Liver (tissue), 9 donors: ENCODE measurements around the gene SMYD4. TPM values are rescaled to one million over a fixed set of nuclear protein-coding genes. Genes with fewer than 3 reads are reported as not detected.

ENCODE experiments used
- DNase-seq: peaks from one replicate; pipeline ENCODE4 v3.0.0-alpha.2; 2017; ENCODE audit warnings: low spot score
- H3K27ac ChIP-seq, 2 donors: one replicate each; pipeline ENCODE4 v1.7.0; 2013; ENCODE audit warnings: inconsistent platforms in 2 of 2, low read length in 2 of 2, control low read depth in 1 of 2, low read depth in 1 of 2, mild to moderate bottlenecking in 1 of 2
- H3K27me3 ChIP-seq, 4 donors: one replicate each; pipeline versions ENCODE4 v1.6.1 to v1.7.0; 2013; ENCODE audit warnings: low read length in 3 of 4, inconsistent platforms in 1 of 4, mild to moderate bottlenecking in 1 of 4, moderate library complexity in 1 of 4; ENCODE audit not compliant: control insufficient read depth in 4 of 4, insufficient read depth in 4 of 4
- H3K36me3 ChIP-seq, 4 donors: one replicate each; pipeline versions ENCODE4 v1.6.1 to v1.7.0; 2013; ENCODE audit warnings: low read length in 3 of 4, mild to moderate bottlenecking in 3 of 4, low read depth in 1 of 4, moderate library complexity in 1 of 4; ENCODE audit not compliant: control insufficient read depth in 4 of 4, insufficient read depth in 3 of 4
- H3K4me1 ChIP-seq, 4 donors: one replicate each; pipeline versions ENCODE4 v1.6.1 to v1.7.0; 2013; ENCODE audit warnings: low read length in 3 of 4, mild to moderate bottlenecking in 3 of 4, moderate library complexity in 1 of 4; ENCODE audit not compliant: control insufficient read depth in 4 of 4, insufficient read depth in 4 of 4
- H3K4me3 ChIP-seq, 3 donors: one replicate each; pipeline versions ENCODE4 v1.6.1 to v1.7.0; 2013; ENCODE audit warnings: low read length in 3 of 3, control low read depth in 1 of 3, low read depth in 1 of 3, mild to moderate bottlenecking in 1 of 3
- H3K9ac ChIP-seq, 2 donors: one replicate each; pipeline ENCODE4 v1.7.0; 2013; ENCODE audit warnings: low read length in 2 of 2, mild to moderate bottlenecking in 2 of 2, moderate library complexity in 2 of 2, control low read depth in 1 of 2, low read depth in 1 of 2
- H3K9me3 ChIP-seq, 4 donors: one replicate each; pipeline versions ENCODE4 v1.6.1 to v1.7.0; 2013; ENCODE audit warnings: low read length in 3 of 4; ENCODE audit not compliant: control insufficient read depth in 4 of 4
- EGR1 ChIP-seq, 2 donors: IDR thresholded peaks; 2 replicates each; pipeline ENCODE4 v1.6.1; 2016 to 2018; ENCODE audit warnings: antibody characterized with exemption in 2 of 2, low read depth in 2 of 2
- FOXA1 ChIP-seq: IDR thresholded peaks from 2 replicates; pipeline ENCODE4 v1.6.1; 2016; ENCODE audit warnings: antibody characterized with exemption
- FOXA2 ChIP-seq: IDR thresholded peaks from 2 replicates; pipeline ENCODE4 v1.6.1; 2016; ENCODE audit warnings: antibody characterized with exemption
- GABPA ChIP-seq, 2 donors: IDR thresholded peaks in 1 of 2; conservative IDR thresholded peaks in 1 of 2; 2 replicates each; pipeline ENCODE4 v1.6.1; 2016; ENCODE audit warnings: antibody characterized with exemption in 2 of 2, mild to moderate bottlenecking in 1 of 2, moderate library complexity in 1 of 2
- HNF4A ChIP-seq, 2 donors: conservative IDR thresholded peaks; 2 replicates each; pipeline ENCODE4 v1.6.1; 2016; ENCODE audit warnings: antibody characterized with exemption in 2 of 2, mild to moderate bottlenecking in 2 of 2
- JUND ChIP-seq, 2 donors: IDR thresholded peaks; 2 replicates each; pipeline ENCODE4 v1.6.1; 2016; ENCODE audit warnings: antibody characterized with exemption in 2 of 2
- MAX ChIP-seq: IDR thresholded peaks from 2 replicates; pipeline ENCODE4 v1.6.1; 2016; ENCODE audit warnings: antibody characterized with exemption
- NR2F2 ChIP-seq: IDR thresholded peaks from 2 replicates; pipeline ENCODE4 v1.6.1; 2016; ENCODE audit warnings: antibody characterized with exemption
- RAD21 ChIP-seq, 2 donors: IDR thresholded peaks; 2 replicates each; pipeline ENCODE4 v1.6.1; 2016; ENCODE audit warnings: antibody characterized with exemption in 2 of 2, mild to moderate bottlenecking in 2 of 2
- RXRA ChIP-seq, 2 donors: IDR thresholded peaks; 2 replicates each; pipeline ENCODE4 v1.6.1; 2017 to 2018; ENCODE audit warnings: antibody characterized with exemption in 2 of 2, mild to moderate bottlenecking in 1 of 2
- SP1 ChIP-seq: IDR thresholded peaks from 2 replicates; pipeline ENCODE4 v1.6.1; 2018; ENCODE audit warnings: antibody characterized with exemption, mild to moderate bottlenecking
- TAF1 ChIP-seq: conservative IDR thresholded peaks from 2 replicates; pipeline ENCODE4 v1.6.1; 2016; ENCODE audit warnings: antibody characterized with exemption, mild to moderate bottlenecking
- YY1 ChIP-seq: IDR thresholded peaks from 2 replicates; pipeline ENCODE4 v1.6.1; 2016; ENCODE audit warnings: antibody characterized with exemption, mild to moderate bottlenecking
- ZBTB33 ChIP-seq: IDR thresholded peaks from 2 replicates; pipeline ENCODE4 v1.6.1; 2016; ENCODE audit warnings: antibody characterized with exemption
- WGBS: extraction: QIAGEN DNeasy Blood & Tissue Kit; methylation state at CpG from one replicate; pipeline ENCODE4 v1.1.7; 2013; 5-methylcytosine and 5-hydroxymethylcytosine counted together
- polyA plus RNA-seq, 2 donors: library from polyadenylated mRNA; stranded (reverse) in 1 of 2; unstranded in 1 of 2; fragments of 200-250 nt in 1 of 2; fragments of >200 nt in 1 of 2; fragmentation: Nextera tagmentation in 1 of 2; extraction: Ambion mirVana in 1 of 2; gene quantifications; one replicate each; pipeline versions ENCODE4 v1.2.1 to v1.2.3, GENCODE V29; 2013 to 2015
- total RNA-seq, 2 donors: library from RNA; depleted of rRNA; stranded (reverse); fragments of >200 nt; gene quantifications; one replicate each; pipeline ENCODE4 v1.2.3, GENCODE V29; 2014
- TF ChIP-seq, protein P1 (sequence below): IDR thresholded peaks from 2 replicates; pipeline ENCODE4 v1.6.1; 2016; ENCODE audit warnings: antibody characterized with exemption
- TF ChIP-seq, protein P2 (sequence below): IDR thresholded peaks from 2 replicates; pipeline ENCODE4 v1.6.1; 2016; ENCODE audit warnings: antibody characterized with exemption, mild to moderate bottlenecking
- TF ChIP-seq, protein P3 (sequence below): fragments of 150-350 bp; IDR thresholded peaks from 2 replicates; pipeline ENCODE4 v1.5.1; 2017; ENCODE audit warnings: improper control_type of control experiment, low read depth, low read length; ENCODE audit not compliant: missing input control
- donor health status: healthy.
- donor health status: healthy.
- donor health status: healthy.
- donor health status: healthy.
- donor health status: healthy.

The SMYD4 gene
- total and polyA plus RNA-seq, 4 donors, result 2.2 to 9.5 (median 5.2) TPM

DNA sequence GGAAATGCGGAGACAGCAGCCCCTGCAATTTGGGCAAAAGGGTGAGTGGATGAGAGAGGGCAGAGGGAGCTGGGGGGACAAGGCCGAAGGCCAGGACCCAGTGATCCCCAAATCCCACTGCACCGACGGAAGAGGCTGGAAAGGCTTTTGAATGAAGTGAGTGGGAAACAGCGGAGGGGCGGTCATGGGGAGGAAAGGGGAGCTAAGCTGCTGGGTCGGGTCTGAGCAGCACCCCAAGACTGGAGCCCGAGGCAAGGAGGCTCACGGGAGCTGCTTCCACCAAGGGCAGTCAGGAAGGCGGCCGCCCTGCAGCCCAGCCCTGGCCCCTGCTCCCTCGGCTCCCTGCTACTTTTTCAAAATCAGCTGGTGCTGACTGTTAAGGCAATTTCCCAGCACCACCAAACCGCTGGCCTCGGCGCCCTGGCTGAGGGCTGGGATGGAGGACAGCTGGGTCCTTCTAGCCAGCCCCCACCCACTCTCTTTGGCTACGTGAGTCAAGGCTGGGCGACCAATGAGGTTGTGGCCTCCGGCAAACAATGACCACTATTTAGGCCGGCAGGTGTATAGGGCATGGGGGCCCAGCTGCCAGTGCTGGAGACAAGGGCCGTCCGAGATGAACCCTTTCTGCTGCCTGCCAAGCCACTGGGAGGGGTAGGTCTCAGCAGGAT, 67.3 kb downstream of the SMYD4 start:
- peak overlapping the region; percentile 82 to 89 for H3K9ac ChIP-seq
- H3K9me3 ChIP-seq, result no peaks in the 10 kb centered on the region
- DNase-seq, result no peak
- WGBS, result 30% methylated on average over 21 of the region's 21 CpGs
- no peaks in the 10 kb centered on the region for H3K27me3 ChIP-seq
- peaks cover 4 to 34% (median 11%) of the 10 kb centered on the region in 4 donors for H3K4me1 ChIP-seq
- peaks cover 0 to under 1% (median 0%) of the 10 kb centered on the region in 4 donors for H3K36me3 ChIP-seq
- H3K4me3 ChIP-seq, result peak overlapping the region; percentile 71 to 88 (median 79)
- no peak for TF ChIP-seq YY1
- TF ChIP-seq EGR1 (IDR thresholded peaks at IDR 0.05; ENCODE audit: low read depth in 2 of 2), result peak in 1 of 2 donors; percentile 39
- TF ChIP-seq, protein P1, sequence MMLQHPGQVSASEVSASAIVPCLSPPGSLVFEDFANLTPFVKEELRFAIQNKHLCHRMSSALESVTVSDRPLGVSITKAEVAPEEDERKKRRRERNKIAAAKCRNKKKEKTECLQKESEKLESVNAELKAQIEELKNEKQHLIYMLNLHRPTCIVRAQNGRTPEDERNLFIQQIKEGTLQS, result no peak
- TF ChIP-seq RXRA (IDR thresholded peaks at IDR 0.05), result peak in 1 of 2 donors; percentile 14
- H3K27ac ChIP-seq, result peak overlapping the region; percentile 94 to 99

- DNase-seq, result no peak
- H3K4me3 ChIP-seq, result no peak overlapping the region
- H3K4me1 ChIP-seq, result peaks cover 2 to 23% (median 12%) of the 10 kb centered on the region in 4 donors
- WGBS, result 86% methylated on average over 5 of the region's 5 CpGs
- H3K9me3 ChIP-seq, result no peaks in the 10 kb centered on the region
- no peak overlapping the region for H3K9ac ChIP-seq
- no peak overlapping the region for H3K27ac ChIP-seq
- no peaks in the 10 kb centered on the region for H3K36me3 ChIP-seq
- no peaks in the 10 kb centered on the region for H3K27me3 ChIP-seq
- TF ChIP-seq FOXA1, result no peak
- TF ChIP-seq, protein P2, sequence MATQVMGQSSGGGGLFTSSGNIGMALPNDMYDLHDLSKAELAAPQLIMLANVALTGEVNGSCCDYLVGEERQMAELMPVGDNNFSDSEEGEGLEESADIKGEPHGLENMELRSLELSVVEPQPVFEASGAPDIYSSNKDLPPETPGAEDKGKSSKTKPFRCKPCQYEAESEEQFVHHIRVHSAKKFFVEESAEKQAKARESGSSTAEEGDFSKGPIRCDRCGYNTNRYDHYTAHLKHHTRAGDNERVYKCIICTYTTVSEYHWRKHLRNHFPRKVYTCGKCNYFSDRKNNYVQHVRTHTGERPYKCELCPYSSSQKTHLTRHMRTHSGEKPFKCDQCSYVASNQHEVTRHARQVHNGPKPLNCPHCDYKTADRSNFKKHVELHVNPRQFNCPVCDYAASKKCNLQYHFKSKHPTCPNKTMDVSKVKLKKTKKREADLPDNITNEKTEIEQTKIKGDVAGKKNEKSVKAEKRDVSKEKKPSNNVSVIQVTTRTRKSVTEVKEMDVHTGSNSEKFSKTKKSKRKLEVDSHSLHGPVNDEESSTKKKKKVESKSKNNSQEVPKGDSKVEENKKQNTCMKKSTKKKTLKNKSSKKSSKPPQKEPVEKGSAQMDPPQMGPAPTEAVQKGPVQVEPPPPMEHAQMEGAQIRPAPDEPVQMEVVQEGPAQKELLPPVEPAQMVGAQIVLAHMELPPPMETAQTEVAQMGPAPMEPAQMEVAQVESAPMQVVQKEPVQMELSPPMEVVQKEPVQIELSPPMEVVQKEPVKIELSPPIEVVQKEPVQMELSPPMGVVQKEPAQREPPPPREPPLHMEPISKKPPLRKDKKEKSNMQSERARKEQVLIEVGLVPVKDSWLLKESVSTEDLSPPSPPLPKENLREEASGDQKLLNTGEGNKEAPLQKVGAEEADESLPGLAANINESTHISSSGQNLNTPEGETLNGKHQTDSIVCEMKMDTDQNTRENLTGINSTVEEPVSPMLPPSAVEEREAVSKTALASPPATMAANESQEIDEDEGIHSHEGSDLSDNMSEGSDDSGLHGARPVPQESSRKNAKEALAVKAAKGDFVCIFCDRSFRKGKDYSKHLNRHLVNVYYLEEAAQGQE, result no peak
- TF ChIP-seq YY1, result no peak
- no peak for TF ChIP-seq MAX
- no peak for TF ChIP-seq TAF1
- TF ChIP-seq HNF4A (conservative IDR thresholded peaks at IDR 0.05), result no peak
- no peak for TF ChIP-seq ZBTB33
- TF ChIP-seq, protein P1, result no peak
- TF ChIP-seq, protein P3, sequence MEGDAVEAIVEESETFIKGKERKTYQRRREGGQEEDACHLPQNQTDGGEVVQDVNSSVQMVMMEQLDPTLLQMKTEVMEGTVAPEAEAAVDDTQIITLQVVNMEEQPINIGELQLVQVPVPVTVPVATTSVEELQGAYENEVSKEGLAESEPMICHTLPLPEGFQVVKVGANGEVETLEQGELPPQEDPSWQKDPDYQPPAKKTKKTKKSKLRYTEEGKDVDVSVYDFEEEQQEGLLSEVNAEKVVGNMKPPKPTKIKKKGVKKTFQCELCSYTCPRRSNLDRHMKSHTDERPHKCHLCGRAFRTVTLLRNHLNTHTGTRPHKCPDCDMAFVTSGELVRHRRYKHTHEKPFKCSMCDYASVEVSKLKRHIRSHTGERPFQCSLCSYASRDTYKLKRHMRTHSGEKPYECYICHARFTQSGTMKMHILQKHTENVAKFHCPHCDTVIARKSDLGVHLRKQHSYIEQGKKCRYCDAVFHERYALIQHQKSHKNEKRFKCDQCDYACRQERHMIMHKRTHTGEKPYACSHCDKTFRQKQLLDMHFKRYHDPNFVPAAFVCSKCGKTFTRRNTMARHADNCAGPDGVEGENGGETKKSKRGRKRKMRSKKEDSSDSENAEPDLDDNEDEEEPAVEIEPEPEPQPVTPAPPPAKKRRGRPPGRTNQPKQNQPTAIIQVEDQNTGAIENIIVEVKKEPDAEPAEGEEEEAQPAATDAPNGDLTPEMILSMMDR, result no peak
- no peak for TF ChIP-seq JUND (IDR thresholded peaks at IDR 0.05)
- TF ChIP-seq RXRA (IDR thresholded peaks at IDR 0.05), result no peak
- TF ChIP-seq RAD21 (IDR thresholded peaks at IDR 0.05), result no peak
- TF ChIP-seq FOXA2, result no peak
- TF ChIP-seq NR2F2, result no peak
- no peak for TF ChIP-seq SP1
- no peak for TF ChIP-seq GABPA (IDR thresholded peaks at IDR 0.05 in 1 of 2, conservative IDR thresholded peaks at IDR 0.05 in 1 of 2)
These were observed 70.2 kb downstream of the SMYD4 start for GRCh38 chr17:1759529-1759928.
